Stimulated activated CD8-positive, alpha-beta memory T cell treated with anti-CD3 and anti-CD28 coated beads, Interleukin-2, amount 100 ng/mL, for 48 hours (primary cell): ENCODE results near the gene SETD7.

Experiments used
- DNase-seq, 2 donors: peaks; one replicate each; pipeline ENCODE4 v3.0.0-alpha.2; 2020; ENCODE audit warnings: low read depth in 2 of 2

The SETD7 gene

DNA sequence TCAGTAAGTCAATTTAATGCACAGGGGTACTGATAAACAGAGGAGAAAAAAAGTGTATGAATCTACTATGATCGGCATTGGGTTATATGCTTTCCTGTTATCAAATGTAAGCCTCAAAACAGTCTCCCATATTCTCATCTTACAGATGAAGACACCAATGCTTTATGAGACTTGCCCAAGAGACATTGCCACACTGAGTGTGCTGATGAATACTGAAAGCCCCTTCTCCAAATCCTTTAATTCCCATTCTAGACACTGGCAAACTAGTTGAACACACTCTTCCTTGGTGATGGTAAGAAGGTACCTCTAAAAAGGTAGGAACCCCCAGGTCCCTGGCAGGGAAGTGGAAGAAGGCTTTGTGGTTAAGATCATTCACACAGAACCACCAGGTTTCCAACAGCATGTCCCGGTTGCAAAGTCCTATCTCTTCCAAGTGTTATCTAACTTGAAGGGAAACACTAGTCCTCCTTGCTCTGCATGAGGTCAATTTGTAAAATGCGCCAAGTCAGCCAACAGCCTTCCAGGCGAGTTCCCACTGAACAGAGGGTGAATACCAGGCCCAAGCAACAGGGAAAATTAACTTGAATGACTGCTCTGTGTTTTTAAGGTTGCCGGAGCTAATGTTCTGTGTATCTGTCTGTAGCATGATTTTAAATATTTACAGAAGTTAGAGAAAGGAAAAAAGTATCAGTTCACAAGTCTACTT is 5.1 kb downstream of the SETD7 start:
- no peak for DNase-seq

GRCh38 chr4:139547979-139548378 is 8.0 kb downstream of the SETD7 start:
- DNase-seq: no peak

DNA sequence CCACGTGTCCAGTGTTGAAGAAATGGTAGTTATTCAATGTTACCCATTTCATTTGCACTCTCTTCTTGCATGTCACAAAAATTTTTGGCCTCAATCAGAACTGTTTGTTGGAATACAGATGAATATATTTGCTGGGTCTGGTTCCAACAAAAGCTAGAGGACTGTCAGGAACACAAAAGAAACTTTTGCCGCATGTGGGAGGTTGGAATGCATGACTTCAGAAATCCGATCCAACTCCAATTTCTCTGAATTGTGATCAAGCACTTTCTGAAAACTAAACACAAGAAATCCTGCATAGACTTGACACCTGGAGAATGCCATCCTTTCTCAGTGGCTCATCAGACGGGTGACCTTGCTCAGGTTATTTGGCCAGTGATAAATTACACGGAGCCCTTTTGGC is 15.4 kb downstream of the SETD7 start:
- no peak for DNase-seq

- DNase-seq: no peak
Observed at GRCh38 chr4:139540161-139540560, 15.9 kb downstream of the SETD7 start.

- no peak for DNase-seq
Observed at GRCh38 chr4:139537292-139537691, 18.7 kb downstream of the SETD7 start.

GRCh38 chr4:139535871-139536234 is 20.2 kb downstream of the SETD7 start:
- no peak for DNase-seq

DNA sequence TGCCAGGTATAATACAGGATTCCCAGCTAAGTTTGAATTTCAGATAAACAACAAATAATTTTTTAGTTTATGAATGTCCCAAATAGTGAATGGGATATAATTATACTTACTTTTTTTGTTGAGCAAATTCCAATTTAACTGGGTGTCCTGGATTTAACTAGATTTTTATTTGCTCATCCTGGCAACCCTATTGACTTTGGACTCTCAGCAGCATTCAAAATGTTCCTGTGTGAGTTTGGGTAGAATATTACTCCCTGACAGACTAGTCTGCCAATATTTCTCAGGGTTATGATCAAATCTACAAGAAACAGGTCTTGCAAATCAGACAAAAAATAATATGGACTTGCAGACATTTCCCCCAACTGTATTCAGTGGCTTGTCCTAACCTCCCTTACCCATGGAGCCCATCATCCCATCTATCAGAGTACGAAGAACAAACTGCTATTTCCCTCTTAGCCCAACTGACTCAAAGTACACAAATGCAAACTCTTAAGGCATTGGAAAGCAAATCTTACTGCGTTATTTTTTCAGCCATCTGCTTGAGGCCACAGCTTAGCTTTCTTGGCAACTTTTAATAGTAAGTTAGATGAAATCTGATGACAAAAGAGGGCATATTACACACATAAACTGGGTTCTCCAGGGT is 20.7 kb downstream of the SETD7 start:
- DNase-seq: no peak

GRCh38 chr4:139534287-139534950 is 21.6 kb downstream of the SETD7 start:
- DNase-seq: no peak

GRCh38 chr4:139533511-139533910 is 22.5 kb downstream of the SETD7 start:
- DNase-seq: no peak

DNA sequence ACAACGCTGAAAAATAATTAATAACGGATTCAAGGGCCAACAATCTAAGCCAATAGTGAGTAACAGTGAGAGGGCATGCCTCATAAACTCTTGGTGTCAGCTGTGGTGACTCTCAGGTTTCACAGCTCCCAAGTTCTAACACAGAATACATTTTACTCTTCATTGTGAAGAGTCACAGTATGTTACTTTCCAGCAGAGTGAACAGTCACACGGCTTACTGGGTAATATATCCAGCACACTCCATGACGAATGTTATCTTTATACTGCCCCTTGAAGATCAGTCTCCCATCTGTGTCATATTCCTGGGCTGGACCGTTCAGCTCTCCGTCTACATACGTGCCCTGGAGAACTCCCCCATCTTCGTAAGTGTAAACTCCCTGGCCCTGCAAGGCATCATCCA is 23.1 kb downstream of the SETD7 start:
- no peak for DNase-seq

DNA sequence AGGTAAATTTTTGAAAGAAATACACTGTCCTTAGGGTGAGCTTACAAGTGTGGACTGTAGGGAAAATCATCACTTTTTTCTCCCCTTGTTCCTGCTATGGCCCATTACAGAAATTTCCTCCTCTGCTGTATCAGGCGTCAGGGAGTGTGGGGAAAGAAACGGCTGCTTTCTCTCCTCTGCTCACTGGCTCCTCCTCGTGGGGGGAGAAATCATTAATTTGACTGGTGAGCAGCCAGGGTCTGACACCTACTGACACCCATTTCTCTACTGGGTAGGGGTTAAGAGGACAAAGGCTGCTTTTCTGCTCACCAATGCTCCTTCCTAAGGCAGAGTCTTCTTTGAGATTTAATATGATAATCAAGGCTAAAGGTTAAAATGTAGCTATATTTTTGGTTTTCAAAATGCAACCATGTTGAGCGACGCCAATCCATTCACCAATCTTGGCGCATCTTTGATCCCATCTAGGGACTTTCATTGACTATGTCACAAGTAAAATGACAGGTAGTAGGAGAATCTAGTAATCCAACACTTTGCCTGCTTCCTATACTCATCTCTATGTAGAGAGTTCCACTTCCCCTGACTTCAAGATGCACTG is 25.1 kb downstream of the SETD7 start:
- DNase-seq: peak; percentile 11 to 27

- DNase-seq: no peak
Observed at GRCh38 chr4:139528377-139529005, 27.5 kb downstream of the SETD7 start.

DNA sequence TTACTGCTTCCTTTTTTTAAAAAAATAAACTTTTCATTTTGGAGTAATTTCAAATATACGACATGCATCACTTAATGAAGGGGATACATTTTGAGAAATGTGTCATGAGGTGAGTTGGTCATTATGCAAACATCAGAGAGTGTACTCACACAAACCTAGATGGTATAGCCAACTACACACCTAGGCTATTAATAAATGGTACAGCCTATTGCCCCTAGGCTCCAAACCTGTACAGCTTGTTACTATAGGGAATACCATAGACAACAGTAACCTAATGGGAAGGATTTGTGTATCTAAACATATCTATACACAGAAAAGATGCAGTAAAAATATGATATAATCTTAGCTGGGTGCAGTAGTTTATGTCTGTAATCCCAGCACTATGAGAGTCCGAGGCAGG is 29.1 kb downstream of the SETD7 start:
- DNase-seq: no peak

DNA sequence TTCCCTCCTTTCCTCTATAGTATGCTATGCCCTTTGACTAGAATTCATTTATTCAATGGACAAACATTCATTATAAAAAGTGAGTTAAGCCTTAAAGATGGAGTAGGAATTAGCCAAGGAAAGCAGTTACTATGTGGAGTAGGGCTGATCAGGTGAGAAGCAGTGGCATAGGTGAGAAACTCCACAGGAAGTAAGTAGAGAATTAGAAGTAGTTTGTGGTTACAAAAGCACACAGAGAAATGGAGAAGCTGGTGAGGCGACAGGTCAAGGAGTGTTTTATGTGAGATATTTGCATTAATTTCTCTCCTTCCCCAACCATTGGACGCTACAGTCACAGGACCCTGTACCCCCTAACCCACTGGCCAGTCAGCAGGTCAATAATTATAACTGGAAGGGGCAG is 30.6 kb downstream of the SETD7 start:
- DNase-seq: no peak

DNA sequence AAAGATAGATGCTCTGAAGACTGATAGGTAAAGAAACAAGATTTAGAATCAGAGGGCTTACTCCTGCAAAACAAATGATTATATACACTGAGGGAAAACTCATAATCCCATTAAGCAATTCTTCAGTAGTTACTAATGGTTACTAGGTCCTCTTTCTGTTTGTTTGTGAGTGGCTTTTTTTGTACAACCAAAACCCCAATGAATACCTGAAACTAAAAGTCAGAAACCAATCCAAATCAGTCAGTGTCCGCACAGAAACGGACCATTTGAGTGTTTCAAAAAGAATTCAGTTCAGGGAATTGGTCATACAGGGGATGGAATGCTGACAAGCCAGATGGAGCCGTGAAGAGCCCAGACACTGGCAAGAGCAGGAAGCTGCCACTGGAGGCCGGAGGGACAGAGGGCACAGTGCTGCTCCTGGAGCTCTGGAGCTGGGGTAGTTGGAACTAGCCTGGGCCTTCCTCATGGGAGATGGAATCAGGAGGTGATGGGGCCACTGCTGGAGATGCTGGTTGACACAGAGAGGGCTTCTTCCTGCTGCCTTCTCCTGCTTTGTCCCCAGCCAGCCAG is 31.9 kb downstream of the SETD7 start:
- DNase-seq: no peak

GRCh38 chr4:139523076-139523475 is 32.9 kb downstream of the SETD7 start:
- DNase-seq: no peak

- no peak for DNase-seq
Observed at GRCh38 chr4:139522457-139522856, 33.6 kb downstream of the SETD7 start.

DNA sequence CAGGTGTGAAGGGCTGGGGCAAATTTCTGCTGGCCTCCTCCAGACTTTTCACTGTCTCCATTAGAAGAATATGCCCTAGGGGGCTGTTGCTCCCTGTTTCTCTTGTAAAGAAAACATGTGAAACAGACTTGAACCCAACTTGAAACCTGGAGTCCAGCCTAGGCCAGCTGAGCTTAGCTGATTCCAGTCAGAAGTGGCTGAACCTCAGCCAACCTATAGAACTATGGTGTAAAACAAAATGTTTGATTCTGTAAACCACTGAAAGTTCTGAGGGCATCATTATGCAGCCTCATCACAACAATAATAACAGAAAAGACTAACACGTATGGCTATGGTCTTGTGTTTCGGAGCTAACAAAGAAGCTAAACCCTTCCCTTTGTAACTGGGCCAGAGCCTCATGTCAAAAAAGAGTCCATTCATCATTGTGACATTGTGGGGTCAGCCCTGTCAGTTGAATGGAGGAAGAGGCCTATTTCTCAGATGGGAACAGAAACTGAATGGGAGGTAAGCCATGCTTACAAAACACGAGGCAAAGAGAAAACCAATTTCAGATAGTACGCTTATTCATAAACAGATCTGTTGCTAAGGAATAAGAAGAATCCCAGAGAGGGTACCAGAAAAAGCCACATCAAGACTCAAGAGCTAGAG is 34.1 kb downstream of the SETD7 start:
- DNase-seq: no peak

- no peak for DNase-seq
Observed at GRCh38 chr4:139515531-139515958, 40.5 kb downstream of the SETD7 start.

DNA sequence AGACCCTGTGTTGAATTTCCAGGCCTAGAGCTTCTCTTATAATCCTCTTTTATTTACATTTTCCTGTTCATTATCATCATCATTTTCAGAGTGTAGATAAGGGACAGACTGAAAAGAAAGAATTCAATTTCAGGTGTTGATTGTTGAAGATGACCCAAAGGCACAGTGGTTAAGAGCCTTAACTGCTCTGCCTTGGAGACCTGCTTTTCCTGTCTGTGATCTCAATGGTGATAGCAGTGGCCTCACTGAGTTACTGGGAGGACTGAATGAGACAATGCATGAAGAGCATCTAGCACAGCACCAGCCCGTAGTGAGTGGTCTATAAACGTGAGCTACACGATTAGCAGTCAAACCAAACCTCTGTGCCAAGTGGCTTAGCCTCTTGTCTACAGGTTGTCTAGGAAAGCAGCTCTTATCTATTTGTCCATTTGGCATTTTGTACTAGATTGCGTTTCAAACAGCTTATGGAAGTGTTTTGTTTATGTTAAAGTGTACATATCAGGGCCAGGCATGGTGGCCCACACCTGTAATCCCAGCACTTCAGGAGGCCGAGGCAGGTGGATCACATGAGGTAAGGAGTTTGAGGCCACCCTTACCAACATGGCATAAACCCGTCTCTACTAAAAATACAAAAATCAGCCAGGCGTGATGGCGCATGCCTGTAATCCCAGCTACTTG is 41.5 kb downstream of the SETD7 start:
- DNase-seq: no peak

DNA sequence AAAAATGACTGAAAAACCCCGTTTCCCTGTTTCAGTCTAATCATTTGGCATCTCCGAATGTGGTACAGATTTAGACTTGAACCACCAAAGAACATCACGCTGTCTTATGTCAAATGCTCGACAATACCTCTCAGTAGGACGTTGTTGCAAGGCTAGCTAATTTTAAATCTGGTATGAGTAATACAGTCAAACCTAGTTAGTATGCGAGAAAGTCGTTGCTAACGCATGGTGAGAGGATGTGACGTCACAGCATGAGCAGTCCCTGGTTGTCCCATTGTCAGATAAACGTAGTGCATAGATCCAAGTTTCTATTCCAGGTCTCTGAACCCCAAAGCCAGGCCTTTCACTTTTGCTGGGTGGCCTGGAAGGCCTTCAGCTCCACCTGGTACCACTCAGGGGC is 44.7 kb downstream of the SETD7 start:
- no peak for DNase-seq
